H9 (cell line): ENCODE measurements around the gene PADI6. TPM values are rescaled to one million over a fixed set of nuclear protein-coding genes. Genes with fewer than 3 reads are reported as not detected.

Experiments used
- DNase-seq: peaks from one replicate; pipeline ENCODE4 v3.0.0-alpha.2; 2017
- H2AFZ ChIP-seq: one replicate; pipeline ENCODE4 v1.6.1; 2013; ENCODE audit warnings: mild to moderate bottlenecking, low read length, control low read depth, moderate library complexity
- H2AK5ac ChIP-seq: 2 replicates; pipeline ENCODE4 v1.6.1; 2013; ENCODE audit warnings: low read length, control low read depth, mixed read lengths; ENCODE audit not compliant: insufficient read length
- H2BK120ac ChIP-seq: one replicate; pipeline ENCODE4 v1.6.1; 2013; ENCODE audit warnings: low read depth, mild to moderate bottlenecking, low read length, control low read depth, inconsistent platforms; ENCODE audit not compliant: poor library complexity, severe bottlenecking
- H2BK12ac ChIP-seq: 2 replicates; pipeline ENCODE4 v1.6.1; 2013; ENCODE audit warnings: low read length, control low read depth, mixed read lengths, low read depth; ENCODE audit not compliant: insufficient read length
- H2BK15ac ChIP-seq: 2 replicates; pipeline ENCODE4 v1.6.1; 2013; ENCODE audit warnings: low read depth, low read length, control low read depth
- H2BK20ac ChIP-seq: one replicate; pipeline ENCODE4 v1.6.1; 2013; ENCODE audit warnings: low read depth, mild to moderate bottlenecking, low read length, control low read depth, inconsistent platforms; ENCODE audit not compliant: poor library complexity, severe bottlenecking
- H2BK5ac ChIP-seq: 2 replicates; pipeline ENCODE4 v1.6.1; 2013; ENCODE audit warnings: low read length, control low read depth, mixed read lengths; ENCODE audit not compliant: insufficient read length
- H3K14ac ChIP-seq: 2 replicates; pipeline ENCODE4 v1.6.1; 2013; ENCODE audit warnings: low read length, control low read depth; ENCODE audit not compliant: insufficient read depth
- H3K18ac ChIP-seq: 2 replicates; pipeline ENCODE4 v1.6.1; 2013; ENCODE audit warnings: low read depth, mild to moderate bottlenecking, mixed read lengths, low read length, control low read depth; ENCODE audit not compliant: insufficient read length
- H3K23ac ChIP-seq: 2 replicates; pipeline ENCODE4 v1.6.1; 2013; ENCODE audit warnings: low read length, control low read depth, mixed read lengths, low read depth; ENCODE audit not compliant: insufficient read length
- H3K23me2 ChIP-seq: 2 replicates; pipeline ENCODE4 v1.6.1; 2013; ENCODE audit warnings: low read depth, mild to moderate bottlenecking, mixed read lengths, low read length, control low read depth; ENCODE audit not compliant: insufficient read length, poor library complexity, severe bottlenecking
- H3K27ac ChIP-seq: 2 replicates; pipeline ENCODE4 v1.5.1; 2013; ENCODE audit warnings: low read length, control low read depth, mixed read lengths, low read depth; ENCODE audit not compliant: insufficient read length
- H3K27me3 ChIP-seq: 2 replicates; pipeline ENCODE4 v1.6.1; 2013; ENCODE audit warnings: low read length, control low read depth, inconsistent platforms; ENCODE audit not compliant: insufficient read depth
- H3K4ac ChIP-seq: 2 replicates; pipeline ENCODE4 v1.6.1; 2013; ENCODE audit warnings: low read depth, mild to moderate bottlenecking, control low read depth, inconsistent platforms, low read length, moderate library complexity
- H3K4me1 ChIP-seq: 2 replicates; pipeline ENCODE4 v1.6.1; 2013; ENCODE audit warnings: low read length, control low read depth, inconsistent platforms; ENCODE audit not compliant: insufficient read depth
- H3K4me2 ChIP-seq: 2 replicates; pipeline ENCODE4 v1.6.1; 2013; ENCODE audit warnings: low read length, control low read depth, mixed read lengths; ENCODE audit not compliant: insufficient read length, insufficient read depth
- H3K56ac ChIP-seq: 2 replicates; pipeline ENCODE4 v1.6.1; 2013; ENCODE audit warnings: low read depth, mild to moderate bottlenecking, mixed read lengths, low read length, control low read depth; ENCODE audit not compliant: insufficient read length
- H3K79me1 ChIP-seq: 2 replicates; pipeline ENCODE4 v1.6.1; 2013; ENCODE audit warnings: low read depth, mild to moderate bottlenecking, moderate library complexity, low read length, control low read depth, inconsistent platforms; ENCODE audit not compliant: insufficient read depth, poor library complexity, severe bottlenecking
- H3K79me2 ChIP-seq: 2 replicates; pipeline ENCODE4 v1.6.1; 2013; ENCODE audit warnings: low read length, control low read depth, inconsistent platforms; ENCODE audit not compliant: insufficient read depth
- H3K9ac ChIP-seq: 2 replicates; pipeline ENCODE4 v1.6.1; 2013; ENCODE audit warnings: low read length, control low read depth, mixed read lengths; ENCODE audit not compliant: insufficient read length; ENCODE audit errors: extremely low read depth
- H3K9me3 ChIP-seq: one replicate; pipeline ENCODE4 v1.6.1; 2013; ENCODE audit warnings: low read depth, low read length, inconsistent platforms; ENCODE audit not compliant: control insufficient read depth
- H3T11ph ChIP-seq: one replicate; pipeline ENCODE4 v1.6.1; 2013; ENCODE audit warnings: mild to moderate bottlenecking, low read length, control low read depth, inconsistent platforms
- H4K20me1 ChIP-seq: one replicate; pipeline ENCODE4 v1.6.1; 2013; ENCODE audit not compliant: control insufficient read depth, insufficient read length, insufficient read depth
- H4K5ac ChIP-seq: 2 replicates; pipeline ENCODE4 v1.6.1; 2013; ENCODE audit warnings: low read depth, mild to moderate bottlenecking, mixed read lengths, low read length, control low read depth; ENCODE audit not compliant: insufficient read length
- H4K8ac ChIP-seq: replicated peaks from 2 replicates; pipeline ENCODE4 v1.6.1; 2013; ENCODE audit warnings: low read length, control low read depth, mixed read lengths, low read depth; ENCODE audit not compliant: insufficient read length
- H4K91ac ChIP-seq: 2 replicates; pipeline ENCODE4 v1.6.1; 2013; ENCODE audit warnings: low read depth, mild to moderate bottlenecking, moderate library complexity, mixed read lengths, low read length, control low read depth; ENCODE audit not compliant: insufficient read length
- H3K27ac Mint-ChIP-seq, 3 experiments: 2 replicates in 2 of 3; 3 replicates in 1 of 3; pipeline ENCODE4 v1.8.0; 2020 to 2021; ENCODE audit warnings: mixed read lengths in 3 of 3, mild to moderate bottlenecking in 1 of 3, moderate library complexity in 1 of 3
- H3K27me3 Mint-ChIP-seq: 2 replicates; pipeline ENCODE4 v1.8.0; 2021; ENCODE audit warnings: low read depth, mild to moderate bottlenecking, moderate library complexity, mixed read lengths
- H3K36me3 Mint-ChIP-seq, 3 experiments: 2 replicates in 2 of 3; 3 replicates in 1 of 3; pipeline ENCODE4 v1.8.0; 2020 to 2021; ENCODE audit warnings: low read depth in 3 of 3, mixed read lengths in 3 of 3; ENCODE audit not compliant: insufficient read depth in 1 of 3
- H3K4me1 Mint-ChIP-seq, 2 experiments: 2 replicates each; pipeline ENCODE4 v1.8.0; 2020; ENCODE audit warnings: mixed read lengths in 2 of 2
- H3K4me3 Mint-ChIP-seq, 2 experiments: 2 replicates in 1 of 2; 3 replicates in 1 of 2; pipeline ENCODE4 v1.8.0; 2020 to 2021; ENCODE audit warnings: mild to moderate bottlenecking in 2 of 2, mixed read lengths in 2 of 2, moderate library complexity in 1 of 2
- H3K9me3 Mint-ChIP-seq, 2 experiments: 2 replicates in 1 of 2; 3 replicates in 1 of 2; pipeline ENCODE4 v1.8.0; 2020; ENCODE audit warnings: mild to moderate bottlenecking in 2 of 2, mixed read lengths in 2 of 2, moderate library complexity in 1 of 2
- WGBS: extraction: QIAGEN DNeasy Blood & Tissue Kit; methylation state at CpG from one replicate; pipeline ENCODE4 v1.1.7; 2013; ENCODE audit warnings: missing lambda C conversion rate, low lambda C conversion rate, mixed read lengths; ENCODE audit not compliant: insufficient read length; ENCODE audit errors: extremely low coverage; 5-methylcytosine and 5-hydroxymethylcytosine counted together
- total RNA-seq: library from RNA; stranded (reverse); gene quantifications from 2 replicates; pipeline ENCODE4 v1.2.1, GENCODE V29; 2021
- TF ChIP-seq, protein P1 (sequence below): fragments of 200-600 bp; sonication (generic); conservative IDR thresholded peaks from 3 replicates; pipeline ENCODE4 v1.8.0; 2021; ENCODE audit warnings: antibody characterized with exemption, mild to moderate bottlenecking

The PADI6 gene
- total RNA-seq, 1 experiment from 2014 or later, result not detected

DNA sequence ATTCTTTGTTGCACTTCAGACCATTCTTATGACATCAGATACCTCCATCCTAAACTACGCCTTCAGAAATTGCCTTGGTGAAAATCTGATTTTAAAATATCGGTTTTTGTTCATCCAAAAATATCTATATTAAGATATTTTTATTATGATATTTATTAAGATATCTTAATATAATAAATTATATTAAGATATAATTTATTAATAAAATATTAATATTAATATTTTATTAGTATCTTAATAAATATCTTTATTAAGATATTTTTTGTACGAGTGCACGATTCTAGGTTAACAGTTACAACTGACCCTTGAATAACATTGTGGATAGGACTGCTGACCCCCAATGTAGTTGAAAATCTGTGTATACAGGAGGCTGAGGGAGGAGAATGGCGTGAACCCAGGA lies 43.1 kb upstream of the PADI6 start:
- no peak overlapping the region for H2BK20ac ChIP-seq
- H3K27ac Mint-ChIP-seq, result no peak overlapping the region
- no CpG with 5 or more reads among the region's 5 CpGs for WGBS
- H2AK5ac ChIP-seq, result no peak overlapping the region
- H3K4ac ChIP-seq, result no peak overlapping the region
- H3K9ac ChIP-seq, result no peak overlapping the region
- H4K20me1 ChIP-seq, result no peaks in the 10 kb centered on the region
- no peak overlapping the region for H3K18ac ChIP-seq
- H3K27ac ChIP-seq, result no peak overlapping the region
- no peaks in the 10 kb centered on the region for H3K23me2 ChIP-seq
- H2BK5ac ChIP-seq, result no peak overlapping the region
- H3K56ac ChIP-seq, result no peak overlapping the region
- H4K8ac ChIP-seq, result no peak overlapping the region
- no peak overlapping the region for H2AFZ ChIP-seq
- peaks cover 5% of the 10 kb centered on the region for H3K27me3 Mint-ChIP-seq
- H3K23ac ChIP-seq, result no peak overlapping the region
- H3K4me1 ChIP-seq, result no peaks in the 10 kb centered on the region
- H3K27me3 ChIP-seq, result no peaks in the 10 kb centered on the region
- no peak overlapping the region for H4K91ac ChIP-seq
- no peaks in the 10 kb centered on the region for H3K4me1 Mint-ChIP-seq
- peaks cover 8 to 9% of the 10 kb centered on the region in 2 experiments; a peak in 4 of 5 replicates for H3K9me3 Mint-ChIP-seq
- no peak overlapping the region for H4K5ac ChIP-seq
- no peaks in the 10 kb centered on the region for H3K9me3 ChIP-seq
- H2BK15ac ChIP-seq, result no peak overlapping the region
- H3T11ph ChIP-seq, result no peak overlapping the region
- H3K14ac ChIP-seq, result no peak overlapping the region
- no peaks in the 10 kb centered on the region for H3K79me2 ChIP-seq
- H3K4me2 ChIP-seq, result no peak overlapping the region
- no peak overlapping the region for H2BK12ac ChIP-seq
- H3K79me1 ChIP-seq, result no peaks in the 10 kb centered on the region
- no peak overlapping the region for H2BK120ac ChIP-seq
- no peak overlapping the region for H3K4me3 Mint-ChIP-seq
- TF ChIP-seq, protein P1, sequence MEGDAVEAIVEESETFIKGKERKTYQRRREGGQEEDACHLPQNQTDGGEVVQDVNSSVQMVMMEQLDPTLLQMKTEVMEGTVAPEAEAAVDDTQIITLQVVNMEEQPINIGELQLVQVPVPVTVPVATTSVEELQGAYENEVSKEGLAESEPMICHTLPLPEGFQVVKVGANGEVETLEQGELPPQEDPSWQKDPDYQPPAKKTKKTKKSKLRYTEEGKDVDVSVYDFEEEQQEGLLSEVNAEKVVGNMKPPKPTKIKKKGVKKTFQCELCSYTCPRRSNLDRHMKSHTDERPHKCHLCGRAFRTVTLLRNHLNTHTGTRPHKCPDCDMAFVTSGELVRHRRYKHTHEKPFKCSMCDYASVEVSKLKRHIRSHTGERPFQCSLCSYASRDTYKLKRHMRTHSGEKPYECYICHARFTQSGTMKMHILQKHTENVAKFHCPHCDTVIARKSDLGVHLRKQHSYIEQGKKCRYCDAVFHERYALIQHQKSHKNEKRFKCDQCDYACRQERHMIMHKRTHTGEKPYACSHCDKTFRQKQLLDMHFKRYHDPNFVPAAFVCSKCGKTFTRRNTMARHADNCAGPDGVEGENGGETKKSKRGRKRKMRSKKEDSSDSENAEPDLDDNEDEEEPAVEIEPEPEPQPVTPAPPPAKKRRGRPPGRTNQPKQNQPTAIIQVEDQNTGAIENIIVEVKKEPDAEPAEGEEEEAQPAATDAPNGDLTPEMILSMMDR, result no peak
- peaks cover 0 to 5% (median 0%) of the 10 kb centered on the region in 3 experiments; a peak in 2 of 7 replicates for H3K36me3 Mint-ChIP-seq
- no peak for DNase-seq
